ENCODE data around the gene TMSB4X. TPM values are rescaled to one million over a fixed set of nuclear protein-coding genes. Genes with fewer than 3 reads are reported as not detected.

The TMSB4X gene
- total and polyA plus RNA-seq, 2 donors (not counting 3 experiments of a cell fraction or from before 2014, with no cell fraction given) = 4,136 to 6,858 TPM

- no peaks in the 10 kb centered on the region for H3K27me3 ChIP-seq (ENCODE audit: control insufficient read depth in 2 of 2, insufficient read depth in 2 of 2, low read length in 2 of 2)
- DNase-seq (ENCODE audit: low read depth, low spot score) (no peak), FAIRE-seq (no peak)
- TF ChIP-seq JUN (IDR thresholded peaks at IDR 0.05; ENCODE audit: borderline replicate concordance, insufficient read depth, insufficient read length, low read depth) = no peak
- TF ChIP-seq FOS (IDR thresholded peaks at IDR 0.05; ENCODE audit: borderline replicate concordance, insufficient read depth, low read length) = no peak
- no peak for TF ChIP-seq POLR2A (IDR thresholded peaks at IDR 0.05; ENCODE audit: low read depth, low read length)
- no peak for TF ChIP-seq EZH2 (IDR thresholded peaks at IDR 0.05; ENCODE audit: borderline replicate concordance, low read depth, low read length, severe bottlenecking)
- no peak for TF ChIP-seq MYC (IDR thresholded peaks at IDR 0.05; ENCODE audit: low read depth, low read length)
- no peak for TF ChIP-seq CTCF (IDR thresholded peaks at IDR 0.05; ENCODE audit: extremely low read depth in 1 of 2, insufficient read depth in 1 of 2, low read depth in 1 of 2, low read length in 2 of 2)
- no peak for TF ChIP-seq POLR2AphosphoS5 (IDR thresholded peaks at IDR 0.05; ENCODE audit: insufficient read depth, low read depth, low read length)
- POLR2A ChIA-PET = no interaction called here
- H2AFZ ChIP-seq (ENCODE audit: low read depth, low read length) = no peak overlapping the region
- no TSS peak for BruUV-seq (replicated peaks)
- no peaks in the 10 kb centered on the region for H3K9me3 ChIP-seq (replicated peaks; ENCODE audit: control insufficient read depth, insufficient read depth, low read length)
- H3K79me2 ChIP-seq (ENCODE audit: control insufficient read depth, insufficient read depth, low read length) = no peaks in the 10 kb centered on the region
- no peaks in the 10 kb centered on the region for H3K9me1 ChIP-seq (replicated peaks; ENCODE audit: control insufficient read depth, extremely low read depth, insufficient read depth, low read length)
- H3K4me3 ChIP-seq (replicated peaks in 1 of 3; ENCODE audit: insufficient read depth in 1 of 3, low read depth in 1 of 3, low read length in 3 of 3) = no peak overlapping the region
- H4K20me1 ChIP-seq (replicated peaks; ENCODE audit: control insufficient read depth, extremely low read depth, insufficient read depth, low read length) = no peaks in the 10 kb centered on the region
- H3K27ac ChIP-seq (ENCODE audit: insufficient read depth, low read depth, low read length) = no peak overlapping the region
- H3K4me2 ChIP-seq (ENCODE audit: insufficient read depth, low read length) = no peak overlapping the region
- dilution Hi-C loops (cut with MboI; ENCODE audit: extremely low pct_ligation_motif_present, low sequenced_read_pairs) = no loop called here
- intact Hi-C loops (cut with micrococcal nuclease) = no loop called here
- peaks cover 3% of the 10 kb centered on the region for H3K4me1 ChIP-seq (ENCODE audit: control insufficient read depth, extremely low read depth, insufficient read depth, low read length)
- CTCF ChIA-PET = interaction anchor here (0.5 kb wide), 1 partner anchor 211 kb away, joined by 3 read pairs; no protein-coding TSS in a partner anchor
- no peak overlapping the region for H3K9ac ChIP-seq (replicated peaks; ENCODE audit: extremely low read depth, insufficient read depth, low read length)
- H3K36me3 ChIP-seq (ENCODE audit: control insufficient read depth in 2 of 2, extremely low read depth in 1 of 2, insufficient read depth in 2 of 2, low read length in 2 of 2) = no peaks in the 10 kb centered on the region
Observed at GRCh38 chrX:12996934-12997435, 22.1 kb downstream of the TMSB4X start.

Data from endothelial cell of umbilical vein (primary cell).